Hippocampal formation (tissue), 2 donors: Measurements from ENCODE around the gene ABCC11.
"Not testable (repeated sequence)": the region's sequence is repeated elsewhere in the genome, so short reads cannot be mapped to it uniquely, and the experiment has no call there.

Experiments used
- DNase-seq, 2 donors: peaks; one replicate each; lab custom pipeline; 2025; lab: John Stamatoyannopoulos, UW

The ABCC11 gene

DNA sequence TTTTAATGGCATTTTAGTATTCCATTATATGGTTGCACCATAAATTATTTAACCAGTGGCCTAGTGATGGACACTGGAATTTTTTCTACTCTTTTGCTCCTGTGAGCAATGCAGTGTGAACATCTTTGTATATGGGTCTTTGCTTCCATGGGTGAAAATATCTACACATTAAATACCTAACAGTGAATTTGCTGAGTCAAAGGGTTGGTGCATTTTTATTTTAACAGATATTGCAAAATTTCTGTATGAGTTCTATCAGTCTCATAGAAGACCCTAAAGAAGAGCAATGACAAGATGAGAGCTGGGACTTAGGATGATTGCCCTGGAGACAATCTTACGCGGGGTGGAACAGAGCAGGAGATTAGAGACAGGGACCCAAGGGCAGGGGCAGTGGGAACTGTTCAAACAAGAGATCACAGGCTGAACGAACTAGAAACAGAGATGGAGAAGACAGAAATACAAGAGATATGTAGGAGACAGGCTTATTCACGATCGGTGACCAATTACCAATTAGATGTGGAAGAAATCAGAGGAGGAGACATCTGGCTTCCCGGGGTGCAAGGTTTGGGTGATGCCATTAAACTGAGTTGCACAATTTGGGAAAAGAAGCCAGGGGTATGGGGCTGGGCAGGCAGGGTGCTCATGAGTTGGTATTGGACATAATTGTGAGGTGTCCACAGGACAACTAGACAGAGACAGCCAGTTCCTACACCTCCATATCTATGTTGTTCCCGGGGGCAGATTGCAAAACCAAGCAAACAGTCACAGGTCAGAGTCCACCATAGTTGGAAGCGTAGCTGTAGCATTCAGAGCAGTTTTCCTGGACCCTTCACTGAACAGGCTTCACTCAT, 43.1 kb downstream of the ABCC11 start:
- DNase-seq = no peak

DNA sequence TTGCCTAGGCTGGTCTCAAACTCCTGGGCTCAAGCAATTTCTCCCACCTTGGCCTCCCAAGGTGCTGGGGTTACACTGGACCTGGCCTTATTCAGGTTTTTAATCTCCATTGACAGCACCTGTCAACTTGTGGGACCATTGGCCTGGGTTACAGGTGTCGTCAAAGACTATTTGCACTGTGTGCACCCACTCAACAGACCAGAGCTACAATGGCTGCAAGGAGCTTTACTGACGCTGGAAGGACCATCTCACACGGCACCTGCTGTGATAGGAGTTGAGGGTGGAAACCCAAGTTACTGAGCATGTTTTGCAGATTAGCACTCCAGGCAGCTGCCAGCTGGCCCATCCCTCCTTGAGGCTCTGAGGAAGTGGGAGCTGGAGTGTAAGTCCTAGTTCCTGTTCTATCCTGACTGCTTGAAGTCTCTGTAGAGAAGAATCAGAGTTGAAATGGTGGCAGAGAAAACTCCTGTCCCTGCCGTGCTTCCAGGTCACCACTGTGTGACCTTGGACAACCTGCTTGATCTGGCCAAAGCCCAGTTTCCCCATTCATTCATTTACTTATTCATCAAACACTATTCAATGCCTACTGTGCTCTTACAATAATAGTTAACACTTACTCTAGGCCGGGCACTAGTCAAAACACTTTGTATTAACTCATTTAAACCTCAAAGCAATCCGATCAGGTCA, 45.7 kb downstream of the ABCC11 start:
- DNase-seq = no peak

DNA sequence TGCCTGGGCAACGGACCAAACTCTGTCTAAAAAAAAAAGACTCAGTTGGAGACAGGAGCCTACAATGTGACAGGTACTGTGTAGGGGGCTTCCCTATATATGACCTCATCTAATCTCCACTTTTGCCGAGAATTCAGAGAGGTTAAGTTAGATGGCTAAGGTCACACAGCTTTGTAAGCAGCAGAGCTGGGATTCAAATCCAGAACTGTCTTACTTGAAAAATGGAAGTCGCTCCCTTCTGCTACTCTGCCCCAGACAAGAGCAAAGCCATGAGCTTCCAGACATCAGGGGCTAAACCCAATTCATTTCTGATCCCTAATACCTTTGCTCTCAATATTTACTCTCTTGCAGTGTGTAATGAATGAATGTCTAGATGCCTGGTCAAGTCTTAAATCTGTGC, 50.0 kb downstream of the ABCC11 start:
- peak in 1 of 2 donors; percentile 85 for DNase-seq

DNA sequence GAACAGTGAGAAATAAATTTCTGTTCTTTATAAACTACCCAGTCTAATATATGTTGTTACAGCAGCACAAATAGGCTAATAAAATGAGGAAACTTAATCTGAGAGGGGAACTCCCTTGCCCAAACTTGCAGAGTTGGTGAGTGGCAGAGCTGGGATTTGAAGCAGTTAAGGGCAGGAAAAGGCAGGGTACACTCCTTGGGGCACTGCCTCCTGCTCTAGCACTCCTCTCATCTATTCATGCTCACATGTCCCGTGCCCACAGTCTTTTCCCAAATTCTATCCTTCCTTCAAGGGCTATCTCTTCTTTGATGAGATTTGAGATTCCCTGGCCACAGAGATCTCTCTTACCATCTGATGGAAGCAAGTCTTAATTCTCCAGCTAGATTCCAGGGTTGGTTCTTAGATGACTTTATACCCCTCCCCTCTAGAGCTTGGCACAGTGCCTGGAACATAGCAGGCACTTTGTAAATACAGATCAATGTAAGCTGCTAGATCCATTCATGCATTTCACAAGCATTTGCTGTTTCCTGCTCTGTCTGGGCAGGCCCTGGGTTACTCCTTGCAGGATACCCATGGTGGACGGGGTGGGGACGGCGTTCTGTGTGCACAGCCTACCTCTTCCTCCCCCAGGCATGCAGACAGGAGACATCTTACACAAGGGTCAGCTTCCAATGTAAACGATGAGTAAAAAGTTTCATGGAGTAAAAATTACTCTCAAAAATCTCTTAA, 52.3 kb downstream of the ABCC11 start:
- DNase-seq = no peak

DNA sequence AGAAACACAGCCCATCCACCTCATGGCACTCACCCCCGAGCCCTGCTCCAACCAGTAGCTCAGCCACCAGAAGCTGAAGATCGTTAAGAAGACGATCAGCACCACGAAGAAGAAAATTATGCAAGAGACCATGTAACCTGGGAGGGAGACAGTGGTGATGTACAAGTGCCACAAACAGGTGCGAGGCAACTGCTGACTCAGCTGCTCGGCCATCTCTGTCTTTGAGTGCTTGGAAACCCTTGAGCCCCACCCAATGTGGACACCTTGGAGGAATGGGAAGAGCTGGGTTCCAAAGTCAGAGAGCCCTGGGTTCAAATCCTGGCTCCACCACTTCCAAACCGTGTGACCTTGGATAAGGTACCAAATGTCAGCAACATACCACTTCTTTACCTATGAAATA, 53.5 kb downstream of the ABCC11 start:
- DNase-seq = no peak

DNA sequence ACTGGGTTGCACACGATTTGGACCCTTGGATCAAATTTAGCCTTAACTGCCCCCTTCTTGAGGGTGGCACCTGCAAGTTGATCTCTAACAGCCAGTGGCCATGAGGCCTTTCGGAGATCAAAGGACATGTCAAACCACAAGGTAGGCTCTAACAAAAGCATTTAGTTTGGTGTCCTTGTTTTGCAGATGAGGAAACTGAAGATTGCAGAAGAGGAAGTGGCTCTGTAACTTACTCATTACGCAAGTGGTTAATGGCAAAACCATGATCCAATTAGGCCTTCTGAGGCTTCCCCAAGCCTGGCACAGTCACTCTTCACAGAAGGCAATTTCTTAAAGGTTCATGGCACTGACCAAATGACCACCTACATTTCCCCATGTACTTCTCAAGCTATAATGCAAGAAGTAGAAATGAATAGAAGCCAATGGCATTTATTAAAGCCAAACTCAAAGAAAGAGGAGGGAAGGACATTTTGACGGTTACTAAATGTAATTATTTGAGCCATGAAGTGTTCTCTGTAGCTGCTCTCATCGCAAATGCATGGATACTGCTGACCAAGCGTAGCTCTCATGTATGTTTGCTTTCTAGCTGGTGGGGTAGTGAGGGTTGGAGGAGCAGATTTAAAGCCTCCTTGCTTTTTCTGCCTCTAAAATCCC, 58.8 kb downstream of the ABCC11 start:
- DNase-seq = no peak

DNA sequence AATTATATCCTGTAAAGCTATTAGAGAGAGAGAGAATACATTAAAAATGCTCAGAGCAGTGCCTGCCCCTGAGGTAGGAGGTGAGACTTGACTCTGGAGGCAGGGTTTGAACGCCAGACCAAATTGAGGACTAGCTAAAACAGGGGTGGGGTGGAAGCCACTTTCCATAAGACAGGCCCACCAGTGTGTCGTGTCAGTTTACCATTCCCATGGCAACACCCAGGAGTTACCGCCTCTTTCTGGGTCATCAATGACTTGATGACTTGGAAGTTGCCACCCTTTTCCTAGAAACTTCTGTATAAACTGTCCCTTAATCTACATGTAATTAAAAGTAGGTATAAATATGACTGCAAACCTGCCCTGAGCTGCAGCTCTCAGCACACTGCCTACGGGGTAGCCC, 59.6 kb downstream of the ABCC11 start:
- no peak for DNase-seq

DNA sequence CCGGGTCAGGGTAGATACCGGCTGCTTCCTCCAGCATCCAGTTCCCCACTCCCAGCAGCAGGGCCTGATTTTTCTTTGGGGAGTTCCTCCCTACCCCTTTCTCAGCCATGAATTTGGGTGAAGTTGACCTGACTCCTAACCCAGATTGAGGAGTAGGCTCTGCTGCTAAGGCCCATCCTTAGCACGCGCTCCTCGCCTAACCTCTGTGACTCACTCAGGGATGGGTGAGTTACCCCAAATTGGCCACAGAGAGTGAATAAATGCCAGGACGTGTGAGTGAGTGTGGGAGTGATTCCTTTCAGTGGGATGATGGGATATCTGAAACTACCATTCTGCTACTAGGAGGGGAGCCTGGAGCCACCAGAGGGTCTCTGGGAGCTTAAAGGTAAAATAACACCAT, 62.7 kb downstream of the ABCC11 start:
- no peak for DNase-seq

DNA sequence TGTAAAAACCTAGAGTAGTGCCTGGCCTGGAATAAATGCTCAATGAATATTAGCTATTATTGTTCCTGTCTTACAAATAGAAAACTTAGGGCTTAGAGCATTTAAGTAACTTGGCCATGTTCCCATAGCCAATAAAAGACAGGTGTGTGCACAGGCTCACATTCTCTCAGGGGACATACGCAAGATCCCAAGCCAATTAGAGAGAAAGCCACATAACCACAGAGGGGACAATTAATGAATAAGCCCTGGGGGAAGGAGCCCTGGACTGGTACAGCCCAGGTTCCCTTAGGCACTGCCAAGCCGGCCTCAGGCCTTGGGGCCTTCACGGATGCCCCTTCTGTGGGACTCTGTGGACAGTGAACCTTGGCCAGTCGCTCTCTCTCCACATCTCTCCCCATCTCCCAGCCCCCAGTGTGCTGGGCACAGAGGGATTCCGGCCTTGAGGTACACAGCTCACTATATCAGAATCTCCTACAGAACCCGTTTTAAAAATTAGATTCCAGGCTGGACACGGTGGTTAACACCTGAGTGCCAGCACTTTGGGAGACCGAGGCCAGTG, 64.3 kb downstream of the ABCC11 start:
- DNase-seq = no peak

DNA sequence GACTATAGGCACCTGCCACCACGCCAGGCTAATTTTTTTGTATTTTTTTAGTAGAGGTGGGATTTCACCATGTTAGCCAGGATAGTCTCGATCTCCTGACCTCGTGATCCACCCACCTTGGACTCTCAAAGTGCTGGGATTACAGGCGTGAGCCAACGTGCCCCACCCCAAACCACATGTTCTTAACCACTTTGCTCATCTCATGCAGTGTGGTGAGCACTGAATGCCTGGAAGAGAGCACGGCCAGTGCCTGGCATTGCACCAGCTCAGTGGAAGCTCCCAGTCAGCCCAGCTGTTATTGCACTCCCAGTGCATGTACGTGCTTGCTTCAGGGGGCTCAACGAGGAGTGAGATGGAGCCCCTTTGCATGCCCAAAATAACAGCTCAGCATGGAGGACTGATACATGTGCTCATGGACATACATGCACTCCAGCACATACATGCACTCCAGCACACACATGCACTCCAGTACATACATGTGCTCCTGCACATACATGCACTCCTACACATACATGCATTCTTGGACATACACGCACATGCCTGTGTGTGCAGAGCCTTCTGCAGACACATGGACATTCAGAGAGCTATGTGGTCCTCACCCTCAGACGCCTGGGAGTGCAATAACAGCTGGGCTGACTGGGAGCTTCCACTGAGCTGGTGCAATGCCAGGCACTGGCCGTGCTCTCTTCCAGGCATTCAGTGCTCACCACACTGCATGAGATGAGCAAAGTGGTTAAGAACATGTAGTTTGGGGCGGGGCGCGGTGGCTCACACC, 65.4 kb downstream of the ABCC11 start:
- DNase-seq = not testable (repeated sequence)

DNA sequence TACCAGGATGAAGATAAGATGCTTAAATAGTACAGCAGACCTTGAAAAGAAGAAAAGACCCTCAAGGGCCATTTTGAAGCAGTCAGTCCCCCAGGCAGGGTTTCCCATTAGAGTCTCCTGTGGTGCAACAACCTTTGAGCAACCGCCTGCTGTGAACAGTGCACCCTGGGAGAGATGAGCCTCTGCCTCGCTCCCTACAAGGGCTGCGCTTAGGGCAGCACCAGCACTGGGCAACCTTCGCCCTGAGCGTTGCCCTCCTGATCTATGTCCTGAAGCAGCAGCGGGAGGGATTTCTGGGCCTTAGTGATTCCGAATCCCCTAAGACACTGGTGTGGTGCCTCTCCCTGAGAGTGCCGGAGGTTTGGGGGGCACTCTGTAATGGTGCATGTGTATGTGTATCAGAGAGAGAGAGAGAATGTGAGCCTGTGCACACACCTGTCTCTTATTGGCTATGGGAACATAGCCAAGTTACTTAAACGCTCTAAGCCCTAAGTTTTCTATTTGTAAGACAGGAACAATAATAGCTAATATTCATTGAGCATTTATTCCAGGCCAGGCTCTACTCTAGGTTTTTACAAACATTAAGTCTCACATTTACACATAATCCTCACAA, 66.4 kb downstream of the ABCC11 start:
- no peak for DNase-seq

DNA sequence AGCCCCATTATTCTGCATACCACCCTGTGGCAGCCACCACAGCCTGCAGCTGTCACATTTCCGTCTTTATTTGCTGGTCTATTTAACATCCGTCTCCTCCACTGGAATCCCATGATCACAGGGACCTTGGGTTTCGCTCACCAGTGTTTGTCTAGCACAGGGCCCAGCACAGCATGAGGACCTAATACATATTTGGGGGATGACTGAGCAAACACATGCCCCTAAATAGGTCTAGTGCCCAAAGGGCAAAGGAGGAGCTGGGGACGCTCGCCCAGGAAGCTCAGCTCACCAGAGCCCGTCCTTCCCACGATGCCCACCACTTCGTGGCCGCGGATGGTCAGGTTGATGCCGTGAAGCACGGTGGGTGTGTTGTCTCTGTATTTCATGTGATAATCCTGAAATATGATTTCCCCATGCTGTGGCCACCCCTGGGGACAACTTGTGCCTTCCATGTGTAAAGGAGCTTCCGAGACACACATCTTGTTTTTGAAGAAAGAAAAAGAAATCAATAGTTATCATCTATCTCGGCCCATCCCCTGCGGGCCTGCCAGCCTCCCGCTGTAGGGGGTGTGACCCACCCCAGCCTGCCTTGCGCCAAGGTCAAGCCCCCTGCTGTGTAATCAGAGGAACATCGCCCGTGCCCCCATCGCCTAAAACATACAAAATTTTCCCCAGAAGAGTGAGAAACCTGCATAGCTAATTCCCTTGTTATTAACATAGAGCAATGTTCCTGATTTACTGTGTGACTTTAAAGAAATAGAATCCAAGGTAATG, 70.5 kb downstream of the ABCC11 start:
- no peak for DNase-seq

DNA sequence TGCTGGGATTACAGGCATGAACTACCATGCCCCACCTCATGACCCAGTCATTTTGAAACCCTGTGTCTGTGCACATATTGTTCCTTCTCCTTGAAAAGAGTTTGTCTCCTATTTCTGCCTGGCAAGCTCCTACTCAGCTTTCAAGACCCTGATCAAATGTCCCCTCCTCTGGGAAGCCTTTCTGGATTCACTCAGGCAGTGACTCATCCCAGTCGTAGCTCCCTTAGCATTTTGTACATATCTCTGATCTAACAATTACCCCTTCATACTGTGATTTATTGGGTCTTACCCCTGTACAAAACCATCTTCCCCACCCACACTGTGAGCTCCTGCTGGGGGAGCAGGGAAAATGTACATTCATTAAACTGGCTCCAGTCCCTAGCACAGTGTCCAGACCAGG, 73.5 kb downstream of the ABCC11 start:
- no peak for DNase-seq

DNA sequence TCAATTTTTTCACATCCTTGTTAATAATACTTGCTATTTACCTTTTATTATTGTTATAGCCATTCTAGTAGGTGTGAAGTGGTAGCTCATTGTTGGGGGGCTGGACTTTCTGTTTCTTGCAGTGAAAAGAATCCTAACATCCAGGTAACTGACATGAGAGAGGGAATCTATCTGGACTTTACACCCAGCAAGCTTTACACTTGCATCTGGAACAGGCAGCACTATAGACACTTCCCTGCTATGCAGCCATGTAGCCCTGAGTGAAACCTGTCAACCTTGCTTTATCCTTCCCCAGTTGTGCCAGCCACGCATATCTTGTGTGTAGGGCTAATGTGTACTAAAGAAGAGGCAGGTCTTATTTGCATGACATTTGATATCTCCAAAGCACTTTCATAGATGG, 74.7 kb downstream of the ABCC11 start:
- DNase-seq = no peak

DNA sequence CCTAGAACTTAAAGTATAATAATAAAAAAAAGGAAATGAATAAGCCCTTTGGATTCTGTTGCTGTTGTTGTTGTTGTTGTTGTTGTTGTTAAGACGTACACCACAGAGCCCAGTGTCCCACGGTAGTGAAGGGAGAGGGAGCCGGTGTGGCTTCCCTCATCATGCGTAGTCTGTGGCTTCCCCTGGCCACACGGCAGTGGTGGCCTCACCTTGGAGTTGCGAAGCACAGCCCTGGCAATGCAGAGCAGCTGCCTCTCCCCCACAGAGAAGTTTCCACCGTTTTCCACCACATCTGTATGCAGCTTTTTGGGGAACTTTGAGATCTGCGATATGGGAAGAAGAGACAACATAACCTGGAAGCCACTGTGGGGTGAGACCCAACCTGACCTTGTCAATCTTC, 77.4 kb downstream of the ABCC11 start:
- no peak for DNase-seq

DNA sequence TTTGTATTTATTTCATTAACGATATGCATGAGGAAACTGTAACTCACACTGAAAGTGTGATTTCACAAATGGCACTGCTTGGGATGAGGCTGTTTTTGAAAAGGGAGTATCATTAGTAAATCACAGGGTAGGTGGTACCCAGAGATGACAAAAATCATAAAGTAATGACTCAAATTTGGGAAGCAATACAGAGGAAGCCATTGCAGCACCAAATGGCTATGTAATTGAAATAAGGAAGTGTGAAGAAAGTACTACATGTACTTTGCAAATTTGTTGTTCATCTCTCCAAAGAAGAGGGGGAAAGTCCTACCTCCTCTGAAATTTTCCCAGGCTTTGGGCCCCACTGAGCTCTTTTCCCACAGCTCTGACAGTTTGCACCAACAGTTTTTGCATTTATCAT, 79.3 kb downstream of the ABCC11 start:
- no peak for DNase-seq

DNA sequence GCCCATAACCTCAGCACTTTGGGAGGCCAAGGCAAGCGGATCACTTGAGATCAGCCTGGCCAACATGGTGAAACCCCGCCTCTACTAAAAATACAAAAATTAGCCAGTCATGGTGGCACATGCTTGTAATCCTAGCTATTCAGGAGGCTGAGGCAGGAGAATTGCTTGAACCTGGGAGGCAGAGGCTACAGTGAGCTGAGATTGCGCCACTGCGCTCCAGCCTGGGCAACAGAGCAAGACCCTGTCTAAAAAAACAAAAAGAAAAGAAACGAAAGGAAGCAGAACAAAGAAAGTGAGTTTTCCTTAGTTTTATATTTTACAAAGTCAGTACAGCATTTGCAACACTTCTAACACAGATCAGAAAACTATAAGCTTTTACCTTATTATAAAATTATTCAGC, 80.7 kb downstream of the ABCC11 start:
- not testable (repeated sequence) for DNase-seq

DNA sequence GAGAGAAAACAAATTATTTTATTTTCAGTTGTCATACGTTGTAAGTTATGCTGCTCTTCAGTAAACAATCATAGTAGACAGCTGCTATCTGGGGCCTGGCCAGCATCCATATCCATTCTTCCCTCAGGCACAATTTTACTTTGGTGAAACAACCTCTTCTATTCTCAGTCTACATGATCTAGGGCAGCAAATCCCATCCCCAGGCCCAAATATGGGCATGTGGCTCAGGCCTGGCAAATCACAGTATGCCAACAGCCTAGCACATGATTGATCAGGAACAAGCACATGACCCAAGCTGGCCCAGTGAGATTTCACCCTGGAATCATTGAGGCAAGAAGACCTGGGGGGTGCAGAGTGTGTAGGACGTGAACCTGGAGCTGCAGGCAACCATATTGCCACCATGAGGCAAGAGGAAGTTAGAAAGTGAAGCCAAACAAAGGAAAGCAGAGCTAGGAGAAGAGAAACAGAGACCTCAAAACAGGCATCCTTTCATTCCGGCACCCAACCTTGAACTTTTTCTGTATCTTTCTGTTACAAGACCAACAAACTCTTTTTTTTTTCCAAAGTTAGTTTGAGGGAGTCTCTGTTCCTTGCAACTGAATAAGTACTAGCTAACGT, 81.3 kb downstream of the ABCC11 start:
- no peak for DNase-seq

DNA sequence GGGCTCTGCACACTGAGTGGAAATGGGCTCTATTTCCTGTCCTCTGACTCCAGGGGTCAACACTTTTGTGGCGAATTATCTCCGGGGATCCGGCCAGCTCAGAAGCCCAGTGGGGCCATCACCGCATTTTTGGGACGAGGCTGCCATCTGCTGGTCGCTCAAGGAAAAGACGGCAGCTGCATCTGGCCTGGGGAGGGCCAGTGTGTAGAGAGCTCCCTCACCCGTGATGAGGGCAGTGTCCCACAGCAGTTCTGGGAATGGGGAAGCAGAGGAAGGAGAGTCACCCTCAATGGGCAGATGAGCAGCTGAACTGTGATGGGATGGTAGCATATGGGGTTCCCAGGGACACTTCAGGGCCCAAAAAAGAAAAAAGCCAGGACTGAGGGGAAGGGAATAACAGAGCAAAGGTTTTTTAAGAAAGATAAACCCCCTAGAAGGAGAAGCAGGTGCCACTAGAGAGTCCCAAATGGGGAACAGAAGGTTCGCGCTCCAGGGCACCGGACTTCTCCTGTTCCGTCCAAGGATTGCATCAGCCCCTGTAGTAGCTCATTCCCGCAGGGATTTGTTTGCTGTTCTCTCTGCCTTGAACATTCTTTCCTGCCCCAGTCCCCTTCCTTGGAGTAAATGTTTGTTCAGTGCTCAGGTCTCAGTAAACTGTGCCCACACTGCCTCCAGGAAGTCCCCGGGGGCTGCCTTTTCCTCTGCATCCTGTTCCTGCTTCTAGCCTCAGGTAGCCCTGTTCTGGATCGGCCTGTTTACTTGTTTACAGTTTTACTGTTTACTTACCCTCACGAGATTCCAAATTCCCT, 82.2 kb downstream of the ABCC11 start:
- peak; percentile 47 to 67 for DNase-seq
